PC-9 (cell line): Measurements from ENCODE around the gene CMKLR1.

Experiments
- CTCF ChIP-seq: fragments of 200-600 bp; sonication (generic); conservative IDR thresholded peaks from 2 replicates; pipeline ENCODE4 v1.6.1; 2017; ENCODE audit warnings: mixed run types, antibody characterized with exemption, mild to moderate bottlenecking, moderate library complexity
- EZH2 ChIP-seq: fragments of 200-600 bp; sonication (generic); IDR thresholded peaks from 2 replicates; pipeline ENCODE4 v1.8.0; 2017; ENCODE audit warnings: antibody characterized with exemption, low read depth

DNA sequence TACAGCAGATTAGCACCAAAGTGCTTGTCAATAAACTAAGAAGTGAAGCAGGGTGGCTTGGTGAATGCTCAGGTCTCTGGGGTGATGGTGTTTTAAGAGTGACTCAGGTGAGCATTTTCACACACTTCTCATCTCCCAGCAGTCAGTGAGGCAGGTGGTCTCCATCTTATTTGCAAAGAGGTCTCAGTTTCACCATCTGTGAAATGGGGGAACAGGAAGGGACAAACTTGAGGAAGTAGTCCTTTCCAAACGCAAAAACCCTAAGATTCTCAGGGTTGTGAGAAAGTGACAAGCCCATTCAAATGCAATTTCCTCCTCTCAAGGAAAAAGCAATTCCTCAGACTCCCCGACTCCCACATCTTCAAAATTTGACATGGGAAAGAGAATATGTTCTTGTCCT, 54.1 kb downstream of the CMKLR1 start:
- TF ChIP-seq CTCF (no peak), EZH2 (no peak)
